Mesenchymal stem cell (in vitro differentiated cells and primary cell): ENCODE data around the gene SUGCT.

Experiments
- DNase-seq: peaks from one replicate; pipeline ENCODE4 v3.0.0-alpha.2; 2013
- H2AFZ ChIP-seq: one replicate; pipeline ENCODE4 v1.6.1; 2013; ENCODE audit warnings: low read depth, mild to moderate bottlenecking, control low read depth, inconsistent platforms, low read length, moderate library complexity
- H2AK5ac ChIP-seq: 2 replicates; pipeline ENCODE4 v1.6.1; 2013; ENCODE audit warnings: low read length, moderate library complexity, mild to moderate bottlenecking, inconsistent platforms; ENCODE audit not compliant: severe bottlenecking
- H2BK120ac ChIP-seq: one replicate; pipeline ENCODE4 v1.6.1; 2013; ENCODE audit warnings: low read depth, mild to moderate bottlenecking, inconsistent platforms, low read length, moderate library complexity
- H2BK12ac ChIP-seq, 2 experiments: one replicate each; pipeline ENCODE4 v1.6.1; 2013; ENCODE audit warnings: inconsistent platforms in 2 of 2, low read length in 2 of 2, mild to moderate bottlenecking in 2 of 2, moderate library complexity in 2 of 2, control low read depth in 1 of 2
- H2BK15ac ChIP-seq: one replicate; pipeline ENCODE4 v1.6.1; 2013; ENCODE audit warnings: mild to moderate bottlenecking, low read depth, inconsistent platforms; ENCODE audit not compliant: poor library complexity, severe bottlenecking
- H2BK5ac ChIP-seq: 2 replicates; pipeline ENCODE4 v1.6.1; 2013; ENCODE audit warnings: low read depth, mild to moderate bottlenecking, low read length, control low read depth, inconsistent platforms; ENCODE audit not compliant: poor library complexity, severe bottlenecking
- H3K14ac ChIP-seq, 2 experiments: one replicate each; pipeline ENCODE4 v1.6.1; 2013; ENCODE audit warnings: inconsistent platforms in 2 of 2, low read length in 2 of 2, control low read depth in 1 of 2, mild to moderate bottlenecking in 1 of 2, moderate library complexity in 1 of 2
- H3K18ac ChIP-seq, 2 experiments: one replicate each; pipeline ENCODE4 v1.6.1; 2013; ENCODE audit warnings: inconsistent platforms in 2 of 2, low read length in 2 of 2, control low read depth in 1 of 2, low read depth in 1 of 2, mild to moderate bottlenecking in 1 of 2
- H3K23ac ChIP-seq, 2 experiments: one replicate each; pipeline ENCODE4 v1.6.1; 2013; ENCODE audit warnings: inconsistent platforms in 2 of 2, low read length in 2 of 2, mild to moderate bottlenecking in 2 of 2, moderate library complexity in 2 of 2, control low read depth in 1 of 2
- H3K27ac ChIP-seq: 2 replicates; pipeline ENCODE4 v1.5.1; 2013; ENCODE audit warnings: mild to moderate bottlenecking, moderate library complexity, low read length, control low read depth, inconsistent platforms; ENCODE audit not compliant: poor library complexity, severe bottlenecking
- H3K27me3 ChIP-seq, 2 experiments: 2 replicates each; pipeline versions ENCODE4 v1.6.1 to v1.7.0; 2013; ENCODE audit warnings: low read length in 2 of 2, mild to moderate bottlenecking in 2 of 2, moderate library complexity in 2 of 2, control low read depth in 1 of 2, inconsistent platforms in 1 of 2; ENCODE audit not compliant: control insufficient read depth in 1 of 2, insufficient read depth in 1 of 2
- H3K36me3 ChIP-seq, 2 experiments: 2 replicates each; pipeline versions ENCODE4 v1.6.1 to v1.7.0; 2013; ENCODE audit warnings: low read length in 2 of 2, control low read depth in 1 of 2, inconsistent platforms in 1 of 2, low read depth in 1 of 2, mild to moderate bottlenecking in 1 of 2; ENCODE audit not compliant: insufficient read depth in 2 of 2, control insufficient read depth in 1 of 2
- H3K4ac ChIP-seq, 2 experiments: one replicate each; pipeline ENCODE4 v1.6.1; 2013; ENCODE audit warnings: inconsistent platforms in 2 of 2, low read length in 2 of 2, mild to moderate bottlenecking in 2 of 2, moderate library complexity in 2 of 2, control low read depth in 1 of 2, low read depth in 1 of 2
- H3K4me1 ChIP-seq: 2 replicates; pipeline ENCODE4 v1.6.1; 2013; ENCODE audit warnings: low read depth, low read length, control low read depth; ENCODE audit not compliant: control insufficient read depth, insufficient read depth
- H3K4me2 ChIP-seq: 2 replicates; pipeline ENCODE4 v1.6.1; 2013; ENCODE audit warnings: low read length, mild to moderate bottlenecking, inconsistent platforms; ENCODE audit not compliant: poor library complexity, severe bottlenecking
- H3K4me3 ChIP-seq, 2 experiments: 2 replicates each; pipeline versions ENCODE4 v1.5.1 to v1.7.0; 2013; ENCODE audit warnings: low read length in 2 of 2, mild to moderate bottlenecking in 2 of 2, control low read depth in 1 of 2, low read depth in 1 of 2; ENCODE audit not compliant: insufficient read depth in 1 of 2
- H3K79me1 ChIP-seq: replicated peaks from 2 replicates; pipeline ENCODE4 v1.6.1; 2013; ENCODE audit warnings: mild to moderate bottlenecking, control low read depth, low read length, inconsistent platforms; ENCODE audit not compliant: poor library complexity, severe bottlenecking
- H3K9ac ChIP-seq: 2 replicates; pipeline ENCODE4 v1.7.0; 2013; ENCODE audit warnings: mild to moderate bottlenecking, low read length, moderate library complexity
- H3K9me3 ChIP-seq: 2 replicates; pipeline ENCODE4 v1.7.0; 2013; ENCODE audit warnings: mild to moderate bottlenecking, low read length; ENCODE audit not compliant: control insufficient read depth
- H4K8ac ChIP-seq: one replicate; pipeline ENCODE4 v1.6.1; 2013; ENCODE audit warnings: inconsistent platforms, mild to moderate bottlenecking, low read length, moderate library complexity
- H4K91ac ChIP-seq: one replicate; pipeline ENCODE4 v1.6.1; 2013; ENCODE audit warnings: mild to moderate bottlenecking, low read length, inconsistent platforms
- WGBS: methylation state at CpG from one replicate; pipeline ENCODE4 v1.1.7; 2013; ENCODE audit warnings: mixed read lengths; 5-methylcytosine and 5-hydroxymethylcytosine counted together

SUGCT gene

GRCh38 chr7:40890088-40890692, 755.4 kb downstream of the SUGCT start:
- H3K36me3 ChIP-seq, result no peaks in the 10 kb centered on the region
- H2BK15ac ChIP-seq, result no peak overlapping the region
- no peak overlapping the region for H3K14ac ChIP-seq
- no peak overlapping the region for H2BK5ac ChIP-seq
- H3K79me1 ChIP-seq, result no peaks in the 10 kb centered on the region
- no peak overlapping the region for H2AK5ac ChIP-seq
- H3K9ac ChIP-seq, result no peak overlapping the region
- no peak overlapping the region for H3K4me3 ChIP-seq
- H3K9me3 ChIP-seq, result peaks cover 19% of the 10 kb centered on the region
- no peak overlapping the region for H3K27ac ChIP-seq
- WGBS, result 88% methylated on average over 1 of the region's 1 CpG
- H3K27me3 ChIP-seq, result no peaks in the 10 kb centered on the region
- no peaks in the 10 kb centered on the region for H3K4me1 ChIP-seq
- DNase-seq, result no peak
- H2BK120ac ChIP-seq, result no peak overlapping the region
- H3K18ac ChIP-seq, result no peak overlapping the region
- H4K8ac ChIP-seq, result no peak overlapping the region
- H2BK12ac ChIP-seq, result no peak overlapping the region
- no peak overlapping the region for H3K4ac ChIP-seq
- H4K91ac ChIP-seq, result no peak overlapping the region
- no peak overlapping the region for H2AFZ ChIP-seq
- H3K4me2 ChIP-seq, result no peak overlapping the region
- no peak overlapping the region for H3K23ac ChIP-seq

GRCh38 chr7:40891232-40891631, 756.4 kb downstream of the SUGCT start:
- Histone ChIP-seq H3K4me3 (peak overlapping the region in 1 of 2 experiments; percentile 23), H3K4me2 (no peak overlapping the region), H3K4ac (no peak overlapping the region), H2BK120ac (no peak overlapping the region), H3K9ac (no peak overlapping the region), H3K27me3 (no peaks in the 10 kb centered on the region), H2BK5ac (no peak overlapping the region), H3K23ac (no peak overlapping the region), H2BK15ac (no peak overlapping the region), H4K8ac (no peak overlapping the region), H3K4me1 (no peaks in the 10 kb centered on the region), H3K36me3 (no peaks in the 10 kb centered on the region), H2AK5ac (no peak overlapping the region), H4K91ac (no peak overlapping the region), H2BK12ac (no peak overlapping the region), H3K18ac (no peak overlapping the region), H3K79me1 (no peaks in the 10 kb centered on the region), H3K9me3 (peaks cover 19% of the 10 kb centered on the region), H2AFZ (no peak overlapping the region), H3K27ac (no peak overlapping the region), H3K14ac (no peak overlapping the region)
- WGBS, result 100% methylated on average over 1 of the region's 2 CpGs
- no peak for DNase-seq

DNA sequence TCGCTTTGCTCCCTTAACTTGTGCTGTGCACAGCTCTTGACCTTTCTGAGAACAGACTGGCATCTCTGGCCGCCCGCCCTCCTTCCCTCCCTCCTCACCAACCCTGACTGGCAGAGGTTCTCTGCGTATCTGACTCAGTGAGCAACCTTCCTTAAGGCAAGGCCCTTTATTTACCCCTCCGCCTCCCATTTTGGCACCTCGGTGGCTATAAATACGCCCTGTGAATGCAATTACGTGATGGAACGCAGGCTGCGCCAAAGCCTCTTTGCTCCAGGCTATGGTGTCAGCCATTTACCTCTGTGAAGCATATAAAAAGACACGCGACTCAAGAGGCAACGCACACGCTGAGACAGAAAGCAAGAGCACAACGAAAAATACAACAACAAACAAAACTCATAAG, 764.3 kb downstream of the SUGCT start:
- peak overlapping the region in 1 of 2 experiments; percentile 62 for H3K14ac ChIP-seq
- no peak overlapping the region for H2BK15ac ChIP-seq
- H3K23ac ChIP-seq, result no peak overlapping the region
- H3K9me3 ChIP-seq, result peaks cover 6% of the 10 kb centered on the region
- H4K91ac ChIP-seq, result no peak overlapping the region
- no peak overlapping the region for H2AK5ac ChIP-seq
- H3K79me1 ChIP-seq, result no peaks in the 10 kb centered on the region
- no peak overlapping the region for H3K27ac ChIP-seq
- DNase-seq, result no peak
- H3K9ac ChIP-seq, result no peak overlapping the region
- no peak overlapping the region for H3K4me2 ChIP-seq
- no peak overlapping the region for H3K4me3 ChIP-seq
- no peak overlapping the region for H2BK12ac ChIP-seq
- no peak overlapping the region for H3K4ac ChIP-seq
- no peaks in the 10 kb centered on the region for H3K36me3 ChIP-seq
- no peaks in the 10 kb centered on the region for H3K27me3 ChIP-seq
- H2AFZ ChIP-seq, result no peak overlapping the region
- no peak overlapping the region for H3K18ac ChIP-seq
- no peak overlapping the region for H2BK5ac ChIP-seq
- no peak overlapping the region for H4K8ac ChIP-seq
- no peaks in the 10 kb centered on the region for H3K4me1 ChIP-seq
- WGBS, result 95% methylated on average over 15 of the region's 15 CpGs
- no peak overlapping the region for H2BK120ac ChIP-seq

GRCh38 chr7:40899636-40900507, 765.1 kb downstream of the SUGCT start:
- Histone ChIP-seq H3K4me1 (no peaks in the 10 kb centered on the region), H3K14ac (no peak overlapping the region), H2BK5ac (no peak overlapping the region), H3K27ac (no peak overlapping the region), H3K4me2 (no peak overlapping the region), H3K23ac (no peak overlapping the region), H3K36me3 (no peaks in the 10 kb centered on the region), H2BK12ac (no peak overlapping the region), H3K4me3 (no peak overlapping the region), H3K4ac (no peak overlapping the region), H3K9ac (no peak overlapping the region), H3K79me1 (no peaks in the 10 kb centered on the region), H3K27me3 (no peaks in the 10 kb centered on the region), H2BK120ac (no peak overlapping the region), H2BK15ac (no peak overlapping the region), H2AK5ac (peak overlapping the region; percentile 35), H4K91ac (no peak overlapping the region), H2AFZ (no peak overlapping the region), H3K9me3 (peaks cover 6% of the 10 kb centered on the region), H3K18ac (no peak overlapping the region), H4K8ac (no peak overlapping the region)
- DNase-seq, result no peak
- WGBS, result 95% methylated on average over 12 of the region's 16 CpGs
